Measurements from ENCODE around the gene MAD1L1. TPM values are rescaled to one million over a fixed set of nuclear protein-coding genes. Genes with fewer than 3 reads are reported as not detected.
"Not testable (repeated sequence)": the region's sequence is repeated elsewhere in the genome, so short reads cannot be mapped to it uniquely, and the experiment has no call there.

The MAD1L1 gene
- total RNA-seq, 1 donor from 2014 or later: 53.8 TPM

GRCh38 chr7:1883031-1883761, 349.5 kb downstream of the MAD1L1 start:
- Mint-ChIP-seq H3K27ac (ENCODE audit: unreplicated experiment) (no peak overlapping the region), H3K4me1 (peaks cover 4% of the 10 kb centered on the region), H3K27me3 (ENCODE audit: low read depth) (no peaks in the 10 kb centered on the region), H3K36me3 (ENCODE audit: low read depth) (peaks cover 16% of the 10 kb centered on the region), H3K9me3 (peaks cover 3% of the 10 kb centered on the region), H3K4me3 (no peak overlapping the region)
- DNase-seq (ENCODE audit: low read depth, low spot score): no peak
- TF ChIP-seq CTCF (conservative IDR thresholded peaks at IDR 0.05): no peak

GRCh38 chr7:1882451-1882850, 350.3 kb downstream of the MAD1L1 start:
- Mint-ChIP-seq H3K4me1 (peaks cover 4% of the 10 kb centered on the region), H3K9me3 (peaks cover 3% of the 10 kb centered on the region), H3K27ac (ENCODE audit: unreplicated experiment) (no peak overlapping the region), H3K4me3 (no peak overlapping the region), H3K36me3 (ENCODE audit: low read depth) (peaks cover 10% of the 10 kb centered on the region), H3K27me3 (ENCODE audit: low read depth) (no peaks in the 10 kb centered on the region)
- no peak for TF ChIP-seq CTCF (conservative IDR thresholded peaks at IDR 0.05)
- DNase-seq (ENCODE audit: low read depth, low spot score): no peak

- Mint-ChIP-seq H3K4me3 (no peak overlapping the region), H3K27ac (ENCODE audit: unreplicated experiment) (no peak overlapping the region), H3K9me3 (peaks cover 3% of the 10 kb centered on the region), H3K4me1 (peaks cover 4% of the 10 kb centered on the region), H3K36me3 (ENCODE audit: low read depth) (peaks cover 7% of the 10 kb centered on the region), H3K27me3 (ENCODE audit: low read depth) (no peaks in the 10 kb centered on the region)
- no peak for TF ChIP-seq CTCF (conservative IDR thresholded peaks at IDR 0.05)
- DNase-seq (ENCODE audit: low read depth, low spot score): no peak
Observed at GRCh38 chr7:1881946-1882345, 350.8 kb downstream of the MAD1L1 start.

GRCh38 chr7:1876641-1877040, 356.1 kb downstream of the MAD1L1 start:
- H3K4me1 Mint-ChIP-seq: peaks cover 13% of the 10 kb centered on the region
- not testable (repeated sequence) for DNase-seq (ENCODE audit: low read depth, low spot score); H3K27ac Mint-ChIP-seq (ENCODE audit: unreplicated experiment); H3K27me3 Mint-ChIP-seq (ENCODE audit: low read depth); H3K4me3 Mint-ChIP-seq; H3K9me3 Mint-ChIP-seq; H3K36me3 Mint-ChIP-seq (ENCODE audit: low read depth)

- peaks cover 13% of the 10 kb centered on the region for H3K4me1 Mint-ChIP-seq
- not testable (repeated sequence) for H3K36me3 Mint-ChIP-seq (ENCODE audit: low read depth); H3K27ac Mint-ChIP-seq (ENCODE audit: unreplicated experiment); H3K27me3 Mint-ChIP-seq (ENCODE audit: low read depth); H3K9me3 Mint-ChIP-seq
- peak; percentile 41 for DNase-seq (ENCODE audit: low read depth, low spot score)
- peak overlapping the region; percentile 14 for H3K4me3 Mint-ChIP-seq
- peak; percentile 54 for TF ChIP-seq CTCF (conservative IDR thresholded peaks at IDR 0.05)
Observed at GRCh38 chr7:1875392-1876199, 357.1 kb downstream of the MAD1L1 start.

- not testable (repeated sequence) for H3K27ac Mint-ChIP-seq (ENCODE audit: unreplicated experiment); DNase-seq (ENCODE audit: low read depth, low spot score); H3K27me3 Mint-ChIP-seq (ENCODE audit: low read depth); H3K36me3 Mint-ChIP-seq (ENCODE audit: low read depth); H3K9me3 Mint-ChIP-seq
- H3K4me1 Mint-ChIP-seq: peaks cover 13% of the 10 kb centered on the region
- H3K4me3 Mint-ChIP-seq: peak overlapping the region; percentile 14
Observed at GRCh38 chr7:1874590-1875391, 358.0 kb downstream of the MAD1L1 start.

Data from neural crest cell (in vitro differentiated cells).